Trophoblast cell (in vitro differentiated cells and primary cell): Measurements from ENCODE around the gene SKI.

ENCODE experiments used
- DNase-seq, 2 donors: peaks; one replicate each; pipeline ENCODE4 v3.0.0-alpha.2; 2016
- H2AFZ ChIP-seq: 2 replicates; pipeline ENCODE4 v1.6.1; 2013; ENCODE audit warnings: low read length, moderate library complexity, mild to moderate bottlenecking; ENCODE audit not compliant: insufficient read depth, poor library complexity
- H2AK5ac ChIP-seq: 2 replicates; pipeline ENCODE4 v1.6.1; 2013; ENCODE audit warnings: mild to moderate bottlenecking, low read length
- H2BK120ac ChIP-seq: 2 replicates; pipeline ENCODE4 v1.6.1; 2013; ENCODE audit warnings: low read length, mild to moderate bottlenecking, moderate library complexity; ENCODE audit not compliant: insufficient read depth, poor library complexity
- H2BK12ac ChIP-seq: 2 replicates; pipeline ENCODE4 v1.6.1; 2013; ENCODE audit warnings: mild to moderate bottlenecking, low read length, moderate library complexity
- H2BK5ac ChIP-seq: 2 replicates; pipeline ENCODE4 v1.6.1; 2013; ENCODE audit warnings: low read length, low read depth, moderate library complexity, mild to moderate bottlenecking; ENCODE audit not compliant: poor library complexity
- H3K14ac ChIP-seq: 2 replicates; pipeline ENCODE4 v1.6.1; 2013; ENCODE audit warnings: mild to moderate bottlenecking, low read length
- H3K18ac ChIP-seq: 2 replicates; pipeline ENCODE4 v1.6.1; 2013; ENCODE audit warnings: mild to moderate bottlenecking, low read length
- H3K23ac ChIP-seq: 2 replicates; pipeline ENCODE4 v1.6.1; 2013; ENCODE audit warnings: low read length
- H3K27ac ChIP-seq: 2 replicates; pipeline ENCODE4 v1.5.1; 2013; ENCODE audit warnings: low read depth, mild to moderate bottlenecking, inconsistent platforms, low read length, moderate library complexity
- H3K27me3 ChIP-seq: 2 replicates; pipeline ENCODE4 v1.6.1; 2013; ENCODE audit warnings: inconsistent platforms, mild to moderate bottlenecking, low read length, moderate library complexity; ENCODE audit not compliant: insufficient read depth
- H3K36me3 ChIP-seq, 2 experiments: 1 replicate in 1 of 2; 2 replicates in 1 of 2; pipeline ENCODE4 v1.6.1; 2013; ENCODE audit warnings: low read length in 2 of 2, mild to moderate bottlenecking in 2 of 2, moderate library complexity in 1 of 2; ENCODE audit not compliant: insufficient read depth in 2 of 2, control insufficient read depth in 1 of 2
- H3K4ac ChIP-seq: 2 replicates; pipeline ENCODE4 v1.6.1; 2013; ENCODE audit warnings: low read depth, mild to moderate bottlenecking, low read length, moderate library complexity
- H3K4me1 ChIP-seq, 2 experiments: 1 replicate in 1 of 2; 2 replicates in 1 of 2; pipeline ENCODE4 v1.6.1; 2013; ENCODE audit warnings: low read length in 2 of 2, mild to moderate bottlenecking in 2 of 2, moderate library complexity in 1 of 2; ENCODE audit not compliant: insufficient read depth in 2 of 2, control insufficient read depth in 1 of 2
- H3K4me2 ChIP-seq: 2 replicates; pipeline ENCODE4 v1.6.1; 2013; ENCODE audit warnings: inconsistent platforms, mild to moderate bottlenecking, low read length, moderate library complexity
- H3K4me3 ChIP-seq: 2 replicates; pipeline ENCODE4 v1.5.1; 2013; ENCODE audit warnings: mild to moderate bottlenecking, low read depth, low read length, inconsistent platforms
- H3K79me1 ChIP-seq: one replicate; pipeline ENCODE4 v1.6.1; 2013; ENCODE audit warnings: low read length
- H3K79me2 ChIP-seq: 2 replicates; pipeline ENCODE4 v1.6.1; 2013; ENCODE audit warnings: low read length, mild to moderate bottlenecking; ENCODE audit not compliant: control insufficient read depth, insufficient read depth, poor library complexity
- H3K9ac ChIP-seq: 2 replicates; pipeline ENCODE4 v1.6.1; 2013; ENCODE audit warnings: mild to moderate bottlenecking, low read length
- H3K9me3 ChIP-seq: 2 replicates; pipeline ENCODE4 v1.6.1; 2013; ENCODE audit warnings: low read depth, mild to moderate bottlenecking, control low read depth, inconsistent platforms, low read length; ENCODE audit not compliant: insufficient read depth
- H4K12ac ChIP-seq: 2 replicates; pipeline ENCODE4 v1.6.1; 2013; ENCODE audit warnings: low read depth, mild to moderate bottlenecking, low read length, moderate library complexity
- H4K8ac ChIP-seq: 2 replicates; pipeline ENCODE4 v1.6.1; 2013; ENCODE audit warnings: low read depth, mild to moderate bottlenecking, low read length, moderate library complexity
- H4K91ac ChIP-seq: one replicate; pipeline ENCODE4 v1.6.1; 2013; ENCODE audit warnings: low read depth, mild to moderate bottlenecking, low read length, moderate library complexity
- WGBS: extraction: QIAGEN DNeasy Blood & Tissue Kit; methylation state at CpG from one replicate; pipeline ENCODE4 v1.1.7; 2013; ENCODE audit warnings: missing lambda C conversion rate; ENCODE audit not compliant: insufficient read length, insufficient coverage; ENCODE audit errors: extremely low coverage; 5-methylcytosine and 5-hydroxymethylcytosine counted together

SKI gene

GRCh38 chr1:2276803-2277580 lies 48.9 kb downstream of the SKI start:
- no peaks in the 10 kb centered on the region for H3K27me3 ChIP-seq
- H3K27ac ChIP-seq: no peak overlapping the region
- no peak overlapping the region for H3K4me2 ChIP-seq
- no peak overlapping the region for H4K12ac ChIP-seq
- H2AFZ ChIP-seq: no peak overlapping the region
- H4K91ac ChIP-seq: no peak overlapping the region
- no peak overlapping the region for H2BK12ac ChIP-seq
- H2BK5ac ChIP-seq: no peak overlapping the region
- no peak overlapping the region for H2BK120ac ChIP-seq
- H3K79me1 ChIP-seq: peaks cover 14% of the 10 kb centered on the region
- no peak overlapping the region for H3K23ac ChIP-seq
- H3K18ac ChIP-seq: no peak overlapping the region
- peak overlapping the region; percentile 3 for H3K4ac ChIP-seq
- H3K14ac ChIP-seq: no peak overlapping the region
- H3K36me3 ChIP-seq: peaks cover 5 to 6% of the 10 kb centered on the region in 2 experiments
- H3K9ac ChIP-seq: no peak overlapping the region
- H3K4me3 ChIP-seq: no peak overlapping the region
- no peak overlapping the region for H4K8ac ChIP-seq
- H3K9me3 ChIP-seq: peaks cover 5% of the 10 kb centered on the region
- DNase-seq: no peak
- peaks cover 36 to 42% of the 10 kb centered on the region in 2 experiments for H3K4me1 ChIP-seq
- peaks cover 28% of the 10 kb centered on the region for H3K79me2 ChIP-seq
- no peak overlapping the region for H2AK5ac ChIP-seq
- WGBS: no CpG with 5 or more reads among the region's 12 CpGs

DNA sequence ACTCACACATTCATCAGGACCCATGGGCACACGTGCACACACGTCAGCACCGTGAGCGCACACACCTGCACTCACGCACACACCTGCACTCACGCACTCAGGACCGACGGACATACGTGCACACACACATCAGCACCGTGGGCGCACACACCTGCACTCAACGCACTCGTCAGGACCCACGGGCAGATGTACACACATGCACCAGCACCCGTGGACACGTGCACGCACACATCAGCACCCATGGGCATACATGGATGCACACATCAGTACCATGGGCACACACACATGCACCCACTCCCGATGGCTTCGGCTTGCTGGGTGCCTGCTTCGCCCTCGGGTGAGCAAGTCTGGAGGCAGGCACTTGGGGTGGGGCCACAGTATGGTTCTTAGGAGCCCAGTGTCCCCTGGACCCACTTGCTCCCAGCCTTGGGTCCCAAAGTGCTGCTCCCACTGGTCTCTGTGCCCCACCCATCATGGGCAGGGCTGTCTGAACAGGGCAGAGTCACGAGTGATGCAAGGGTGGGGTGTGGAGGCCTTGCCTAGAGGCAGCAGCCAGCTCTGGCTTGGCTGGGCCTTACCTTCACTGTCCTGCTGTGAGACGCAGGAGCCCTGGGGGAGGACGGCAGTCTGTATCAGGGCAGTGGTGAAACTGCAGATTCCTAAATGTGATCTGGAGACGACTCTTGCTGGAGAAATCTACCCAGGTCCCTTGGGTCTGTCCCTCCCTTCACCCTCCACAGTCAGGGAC lies 49.8 kb downstream of the SKI start:
- peak overlapping the region; percentile 66 for H3K4ac ChIP-seq
- H3K4me2 ChIP-seq: no peak overlapping the region
- peak overlapping the region; percentile 10 for H3K4me3 ChIP-seq
- peak overlapping the region; percentile 0 for H3K18ac ChIP-seq
- H3K23ac ChIP-seq: no peak overlapping the region
- no peak overlapping the region for H4K8ac ChIP-seq
- H2BK5ac ChIP-seq: no peak overlapping the region
- peaks cover 5% of the 10 kb centered on the region for H3K9me3 ChIP-seq
- no peak overlapping the region for H3K9ac ChIP-seq
- DNase-seq: no peak
- H3K79me1 ChIP-seq: peaks cover 14% of the 10 kb centered on the region
- no CpG with 5 or more reads among the region's 25 CpGs for WGBS
- H3K4me1 ChIP-seq: peaks cover 33 to 40% of the 10 kb centered on the region in 2 experiments
- H3K14ac ChIP-seq: peak overlapping the region; percentile 13
- H3K79me2 ChIP-seq: peaks cover 23% of the 10 kb centered on the region
- peak overlapping the region; percentile 44 for H2BK12ac ChIP-seq
- no peak overlapping the region for H2AK5ac ChIP-seq
- no peaks in the 10 kb centered on the region for H3K27me3 ChIP-seq
- no peak overlapping the region for H2AFZ ChIP-seq
- peaks cover 10 to 11% of the 10 kb centered on the region in 2 experiments for H3K36me3 ChIP-seq
- no peak overlapping the region for H4K12ac ChIP-seq
- no peak overlapping the region for H4K91ac ChIP-seq
- H2BK120ac ChIP-seq: no peak overlapping the region
- peak overlapping the region; percentile 39 for H3K27ac ChIP-seq

GRCh38 chr1:2278591-2279209 lies 50.6 kb downstream of the SKI start:
- DNase-seq: no peak
- peaks cover 14% of the 10 kb centered on the region for H3K79me1 ChIP-seq
- H2AK5ac ChIP-seq: peak overlapping the region; percentile 33
- H3K27me3 ChIP-seq: no peaks in the 10 kb centered on the region
- H3K9ac ChIP-seq: no peak overlapping the region
- H3K4me3 ChIP-seq: no peak overlapping the region
- peak overlapping the region; percentile 46 for H3K27ac ChIP-seq
- H2BK120ac ChIP-seq: peak overlapping the region; percentile 39
- H2BK12ac ChIP-seq: peak overlapping the region; percentile 83
- H2BK5ac ChIP-seq: peak overlapping the region; percentile 51
- peaks cover 22% of the 10 kb centered on the region for H3K79me2 ChIP-seq
- peak overlapping the region; percentile 10 for H3K4me2 ChIP-seq
- peak overlapping the region; percentile 67 for H3K14ac ChIP-seq
- peak overlapping the region; percentile 76 for H3K18ac ChIP-seq
- H3K23ac ChIP-seq: no peak overlapping the region
- peak overlapping the region; percentile 56 for H4K91ac ChIP-seq
- peak overlapping the region; percentile 66 for H3K4ac ChIP-seq
- H2AFZ ChIP-seq: peak overlapping the region; percentile 12
- peaks cover 36 to 44% of the 10 kb centered on the region in 2 experiments for H3K4me1 ChIP-seq
- no peak overlapping the region for H4K12ac ChIP-seq
- no CpG with 5 or more reads among the region's 16 CpGs for WGBS
- H3K36me3 ChIP-seq: peaks cover 11 to 12% of the 10 kb centered on the region in 2 experiments
- H4K8ac ChIP-seq: peak overlapping the region; percentile 44
- H3K9me3 ChIP-seq: peaks cover 5% of the 10 kb centered on the region

- H3K27me3 ChIP-seq: no peaks in the 10 kb centered on the region
- H3K36me3 ChIP-seq: peaks cover 11 to 12% of the 10 kb centered on the region in 2 experiments
- H3K79me2 ChIP-seq: peaks cover 22% of the 10 kb centered on the region
- no peak overlapping the region for H3K23ac ChIP-seq
- H3K9ac ChIP-seq: no peak overlapping the region
- peak overlapping the region; percentile 39 for H2BK120ac ChIP-seq
- H3K18ac ChIP-seq: peak overlapping the region; percentile 76
- peak overlapping the region; percentile 33 for H2AK5ac ChIP-seq
- H3K4me2 ChIP-seq: peak overlapping the region; percentile 10
- H4K8ac ChIP-seq: no peak overlapping the region
- H2AFZ ChIP-seq: peak overlapping the region; percentile 12
- no peak overlapping the region for H3K4me3 ChIP-seq
- H3K4me1 ChIP-seq: peaks cover 41 to 49% of the 10 kb centered on the region in 2 experiments
- no peak overlapping the region for H4K12ac ChIP-seq
- H2BK12ac ChIP-seq: peak overlapping the region; percentile 83
- H3K4ac ChIP-seq: peak overlapping the region; percentile 66
- peak overlapping the region; percentile 66 for H4K91ac ChIP-seq
- WGBS: no CpG with 5 or more reads among the region's 13 CpGs
- DNase-seq: no peak
- peak overlapping the region; percentile 67 for H3K14ac ChIP-seq
- H2BK5ac ChIP-seq: peak overlapping the region; percentile 51
- H3K9me3 ChIP-seq: peaks cover 5% of the 10 kb centered on the region
- H3K27ac ChIP-seq: peak overlapping the region; percentile 46
- H3K79me1 ChIP-seq: peaks cover 14% of the 10 kb centered on the region
These were observed 51.1 kb downstream of the SKI start for GRCh38 chr1:2279210-2279639.
